Small intestine (tissue), 16 donors: Measurements from ENCODE around the gene HOXC9. TPM values are rescaled to one million over a fixed set of nuclear protein-coding genes. Genes with fewer than 3 reads are reported as not detected.

Experiments
- DNase-seq, 2 donors: peaks; one replicate each; pipeline versions ENCODE4 v3.0.0 to v3.0.0-alpha.2; 2013
- FAIRE-seq: peaks from 2 replicates; lab custom pipeline; 2012; peaks lifted over from hg19 to GRCh38; lab: Jason Lieb, UNC
- H3K27ac ChIP-seq, 3 donors: one replicate each; pipeline ENCODE4 v1.5.1; 2013; ENCODE audit warnings: low read length in 2 of 3, mild to moderate bottlenecking in 2 of 3, control low read depth in 1 of 3, inconsistent platforms in 1 of 3, low read depth in 1 of 3, moderate library complexity in 1 of 3
- H3K27me3 ChIP-seq, 3 donors: one replicate each; pipeline ENCODE4 v1.6.1; 2013; ENCODE audit warnings: low read length in 3 of 3, inconsistent platforms in 1 of 3; ENCODE audit not compliant: control insufficient read depth in 3 of 3, insufficient read depth in 3 of 3
- H3K36me3 ChIP-seq, 3 donors: one replicate each; pipeline ENCODE4 v1.6.1; 2013; ENCODE audit warnings: low read length in 3 of 3, inconsistent platforms in 1 of 3, low read depth in 1 of 3, mild to moderate bottlenecking in 1 of 3, moderate library complexity in 1 of 3; ENCODE audit not compliant: control insufficient read depth in 3 of 3, insufficient read depth in 2 of 3
- H3K4me1 ChIP-seq, 3 donors: one replicate each; pipeline ENCODE4 v1.6.1; 2013; ENCODE audit warnings: low read length in 2 of 3, inconsistent platforms in 1 of 3, low read depth in 1 of 3, mild to moderate bottlenecking in 1 of 3, moderate library complexity in 1 of 3; ENCODE audit not compliant: control insufficient read depth in 3 of 3, insufficient read depth in 2 of 3
- H3K4me3 ChIP-seq, 3 donors: one replicate each; pipeline ENCODE4 v1.5.1; 2013; ENCODE audit warnings: low read length in 3 of 3, control low read depth in 1 of 3, inconsistent platforms in 1 of 3, low read depth in 1 of 3, mild to moderate bottlenecking in 1 of 3, moderate library complexity in 1 of 3
- H3K9me3 ChIP-seq, 2 donors: one replicate each; pipeline ENCODE4 v1.6.1; 2013; ENCODE audit warnings: low read depth in 1 of 2, low read length in 1 of 2; ENCODE audit not compliant: control insufficient read depth in 2 of 2, insufficient read depth in 1 of 2
- WGBS, 3 donors: extraction: QIAGEN DNeasy Blood & Tissue Kit; methylation state at CpG; one replicate each; pipeline ENCODE4 v1.1.7; 2013; 5-methylcytosine and 5-hydroxymethylcytosine counted together
- long read RNA-seq, 10 donors: transcript quantifications; one replicate each; lab custom pipeline, GENCODE V29; 2026
- polyA plus RNA-seq, 4 donors: library from polyadenylated mRNA; stranded (reverse) in 3 of 4; unstranded in 1 of 4; fragments of 200-250 nt in 3 of 4; fragments of 120-200 nt in 1 of 4; gene quantifications; one replicate each; pipeline versions ENCODE4 v1.2.1 to v1.2.3, GENCODE V29; 2013
- donor health status: healthy with polysubstance abuse.
- donor health status: control.
- donor health status: control.
- donor health status: Bipolar disorder and iron deficiency.
- donor health status: healthy.

HOXC9 gene
- polyA plus RNA-seq = 1 to 10 TPM in 1 of 4 donors, not detected in 3; 2.2 TPM
- long read RNA-seq, donor 1, partial matches to known transcripts = 0 of 2 reads
- long read RNA-seq, donor 1, other reads (novel, unspliced or antisense) = 0 of 2 reads
- long read RNA-seq, donor 2 = 0 reads
- long read RNA-seq, donor 3 = 0 reads
- long read RNA-seq, donor 4 = 0 reads
- long read RNA-seq, donor 5 = 0 reads
- long read RNA-seq, donor 6 = 0 reads
- long read RNA-seq, donor 7 = 0 reads
- long read RNA-seq, donor 8 = 0 reads
- long read RNA-seq, donor 9, partial matches to known transcripts = 0 of 1 reads
- long read RNA-seq, donor 9, other reads (novel, unspliced or antisense) = 0 of 1 reads
- long read RNA-seq, donor 10 = 0 reads

GRCh38 chr12:54000116-54001114, at the start of gene HOXC9:
Gene HOXC9, plus strand, starts transcription at chr12:54000161. Its CDS starts 28 bp downstream, at chr12:54000189.
- Histone ChIP-seq H3K4me1 (peaks cover 0 to 16% (median 0%) of the 10 kb centered on the region in 3 donors), H3K9me3 (peaks cover 0 to 3% of the 10 kb centered on the region in 2 donors), H3K36me3 (no peaks in the 10 kb centered on the region), H3K27ac (no peak within 1 kb of the TSS), H3K4me3 (peak within 1 kb of the TSS in 2 of 3 donors; percentile 4 to 30), H3K27me3 (peaks cover 0 to 100% (median 81%) of the 10 kb centered on the region in 3 donors)
- 3 to 5% (median 4%) methylated on average over 86 to 87 of the region's 87 CpGs for WGBS, 3 donors
- no peak for FAIRE-seq
- DNase-seq = no peak

- FAIRE-seq = no peak
Measured at GRCh38 chr12:53950437-53950773, 49.6 kb upstream of the HOXC9 start.

DNA sequence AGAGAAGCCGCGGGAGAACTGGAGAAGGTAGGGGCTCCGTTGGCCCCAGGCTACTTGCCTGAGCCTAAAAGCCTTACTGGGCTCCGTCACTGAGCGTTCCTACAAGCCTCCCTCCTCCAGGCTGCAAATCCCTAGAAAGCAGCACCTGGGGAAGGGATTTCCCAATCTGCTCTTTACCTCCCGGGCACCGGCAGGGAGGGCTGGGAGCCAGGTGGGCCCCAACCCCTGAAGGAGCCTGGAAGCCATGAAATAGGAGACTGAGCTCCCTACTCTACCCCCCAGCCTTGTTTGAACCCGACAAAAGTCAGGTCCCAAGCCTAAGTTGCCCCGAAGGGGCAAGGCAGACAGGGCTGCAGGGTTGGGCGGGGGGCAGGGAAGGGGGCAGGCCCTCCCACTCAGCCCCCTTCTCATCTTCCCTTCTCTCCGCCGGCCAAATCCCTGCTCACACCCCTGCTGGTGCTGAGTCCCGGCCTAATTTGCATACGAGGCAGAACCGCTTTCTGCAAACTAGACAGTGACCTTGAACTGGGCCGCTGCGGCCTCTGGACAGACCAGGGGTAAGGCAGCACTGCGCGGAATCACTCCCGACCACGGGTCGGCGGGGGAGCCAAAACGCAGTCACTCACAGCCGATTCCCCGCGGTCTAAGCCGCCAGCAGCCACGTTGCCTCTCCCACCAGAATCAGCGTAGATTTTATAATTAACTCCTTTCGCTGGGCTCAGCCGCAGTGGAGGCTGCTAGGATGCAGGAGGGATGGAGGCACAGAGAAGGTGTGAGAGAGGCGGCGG, 49.0 kb upstream of the HOXC9 start:
- peaks cover 25 to 98% (median 84%) of the 10 kb centered on the region in 3 donors for H3K27me3 ChIP-seq
- no peaks in the 10 kb centered on the region for H3K4me1 ChIP-seq
- 5 to 8% (median 5%) methylated on average over 34 of the region's 34 CpGs for WGBS, 3 donors
- H3K27ac ChIP-seq = no peak overlapping the region
- H3K36me3 ChIP-seq = no peaks in the 10 kb centered on the region
- FAIRE-seq (no peak), DNase-seq (no peak)
- no peak overlapping the region for H3K4me3 ChIP-seq
- H3K9me3 ChIP-seq = no peaks in the 10 kb centered on the region

More at GRCh38 chr12:53950437-53950773, 49.6 kb upstream of the HOXC9 start:
- WGBS, 3 donors = 6 to 8% (median 7%) methylated on average over 10 of the region's 10 CpGs
- Histone ChIP-seq H3K4me3 (no peak overlapping the region), H3K27me3 (peaks cover 28 to 98% (median 84%) of the 10 kb centered on the region in 3 donors), H3K9me3 (no peaks in the 10 kb centered on the region), H3K27ac (no peak overlapping the region), H3K36me3 (no peaks in the 10 kb centered on the region), H3K4me1 (no peaks in the 10 kb centered on the region)
- no peak for DNase-seq

GRCh38 chr12:53951577-53952334, 48.2 kb upstream of the HOXC9 start:
- DNase-seq (no peak), FAIRE-seq (no peak)
- H3K4me3 ChIP-seq = no peak overlapping the region
- peaks cover 21 to 99% (median 86%) of the 10 kb centered on the region in 3 donors for H3K27me3 ChIP-seq
- no peak overlapping the region for H3K27ac ChIP-seq
- no peaks in the 10 kb centered on the region for H3K4me1 ChIP-seq
- no peaks in the 10 kb centered on the region for H3K36me3 ChIP-seq
- WGBS, 3 donors = 4 to 12% (median 6%) methylated on average over 47 of the region's 47 CpGs
- no peaks in the 10 kb centered on the region for H3K9me3 ChIP-seq

GRCh38 chr12:53952335-53952694, 47.6 kb upstream of the HOXC9 start:
- Histone ChIP-seq H3K27ac (no peak overlapping the region), H3K4me3 (no peak overlapping the region), H3K27me3 (peaks cover 19 to 99% (median 88%) of the 10 kb centered on the region in 3 donors), H3K36me3 (no peaks in the 10 kb centered on the region), H3K4me1 (no peaks in the 10 kb centered on the region), H3K9me3 (no peaks in the 10 kb centered on the region)
- DNase-seq (no peak), FAIRE-seq (no peak)
- 2 to 9% (median 8%) methylated on average over 13 of the region's 13 CpGs for WGBS, 3 donors

DNA sequence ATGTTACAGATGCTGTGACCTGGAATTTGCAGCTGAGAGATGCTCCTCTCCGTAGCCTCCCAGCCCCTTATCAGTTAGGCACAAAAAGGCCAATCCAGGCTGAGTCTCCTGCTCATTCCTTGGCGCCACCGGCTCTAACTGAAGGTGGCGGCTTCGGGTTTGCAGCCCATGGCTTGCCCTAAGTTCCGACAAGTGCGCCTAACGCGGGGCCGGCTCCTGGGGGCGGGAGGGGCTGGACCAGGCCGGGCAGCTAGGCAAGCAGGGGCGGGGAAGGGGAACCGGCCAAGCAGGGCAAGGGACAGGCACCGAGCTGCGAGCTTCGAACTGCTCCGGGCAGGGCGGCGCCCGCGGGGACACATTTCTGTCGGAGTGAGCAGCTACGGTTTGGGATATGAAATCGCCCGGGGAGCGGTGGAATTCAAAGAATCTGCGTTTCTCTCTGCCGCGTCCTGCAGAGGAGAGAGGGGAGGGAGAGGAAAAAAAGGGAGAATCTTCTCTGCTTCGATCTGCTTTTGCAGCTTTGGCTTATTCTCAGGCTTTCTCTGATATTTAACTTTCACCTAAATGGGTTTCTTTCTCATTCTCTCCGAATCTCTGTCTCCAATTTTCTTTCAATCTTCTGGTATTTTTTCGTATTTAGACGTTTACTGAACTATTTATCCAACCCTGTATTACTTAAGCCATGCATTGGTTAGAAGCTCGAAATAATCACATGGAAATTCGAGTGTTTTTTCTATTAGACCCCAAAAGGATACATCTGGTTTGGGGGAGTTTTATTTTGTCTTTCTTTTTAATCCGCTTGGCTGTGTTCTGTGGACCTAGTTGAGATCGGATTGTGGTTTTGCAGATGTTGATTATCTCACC, 46.9 kb upstream of the HOXC9 start:
- FAIRE-seq = no peak
- Histone ChIP-seq H3K27ac (no peak overlapping the region), H3K36me3 (no peaks in the 10 kb centered on the region), H3K27me3 (peaks cover 23 to 99% (median 88%) of the 10 kb centered on the region in 3 donors), H3K4me1 (no peaks in the 10 kb centered on the region), H3K4me3 (no peak overlapping the region), H3K9me3 (no peaks in the 10 kb centered on the region)
- no peak for DNase-seq
- WGBS, 3 donors = 6 to 7% (median 6%) methylated on average over 37 to 38 of the region's 38 CpGs
